CD4-positive, alpha-beta memory T cell (primary cell): ENCODE data around the gene MT1F. TPM values are rescaled to one million over a fixed set of nuclear protein-coding genes. Genes with fewer than 3 reads are reported as not detected.

Experiments used
- CTCF ChIA-PET: fragments of 350-600 bp; sonication (Branson Sonifier 250); formaldehyde crosslinking; loops from one replicate; lab custom pipeline; 2021; ENCODE audit warnings: inconsistent platforms; ENCODE audit not compliant: partially characterized antibody; lab: Charles Lee
- POLR2A ChIA-PET: fragments of 350-600 bp; sonication (Branson Sonifier 250); formaldehyde crosslinking; loops from one replicate; lab custom pipeline; 2021; ENCODE audit not compliant: partially characterized antibody; lab: Charles Lee
- DNase-seq, 5 donors: peaks; one replicate each; pipeline versions ENCODE4 v3.0.0 to v3.0.0-alpha.2; 2020 to 2022; ENCODE audit warnings: mixed read lengths in 1 of 5
- H3K27ac ChIP-seq: one replicate; pipeline ENCODE4 v1.7.0; 2013; ENCODE audit warnings: low read depth, low read length
- H3K27me3 ChIP-seq: 2 replicates; pipeline ENCODE4 v1.7.0; 2013; ENCODE audit warnings: mild to moderate bottlenecking, low read length, moderate library complexity; ENCODE audit not compliant: insufficient read depth
- H3K36me3 ChIP-seq: 2 replicates; pipeline ENCODE4 v1.7.0; 2013; ENCODE audit warnings: mild to moderate bottlenecking, low read length, moderate library complexity; ENCODE audit not compliant: insufficient read depth
- H3K4me1 ChIP-seq: 2 replicates; pipeline ENCODE4 v1.7.0; 2013; ENCODE audit warnings: mild to moderate bottlenecking, low read length, moderate library complexity; ENCODE audit not compliant: insufficient read depth
- H3K4me3 ChIP-seq, 2 donors: one replicate each; pipeline ENCODE4 v1.7.0; 2013; ENCODE audit warnings: low read length in 2 of 2, mild to moderate bottlenecking in 1 of 2
- H3K9me3 ChIP-seq, 2 donors: one replicate each; pipeline ENCODE4 v1.7.0; 2013; ENCODE audit warnings: low read length in 2 of 2, control low read depth in 1 of 2; ENCODE audit not compliant: control insufficient read depth in 1 of 2
- H3K27ac Mint-ChIP-seq, 7 donors: one replicate each; pipeline ENCODE4 v1.8.0; 2020 to 2021; ENCODE audit warnings: mixed read lengths in 7 of 7, mild to moderate bottlenecking in 6 of 7, inconsistent platforms in 3 of 7, moderate library complexity in 3 of 7
- H3K27me3 Mint-ChIP-seq, 2 donors: one replicate each; pipeline ENCODE4 v1.8.0; 2020 to 2021; ENCODE audit warnings: mixed read lengths in 2 of 2
- H3K36me3 Mint-ChIP-seq, 2 donors: one replicate each; pipeline ENCODE4 v1.8.0; 2020 to 2021; ENCODE audit warnings: mixed read lengths in 2 of 2, inconsistent platforms in 1 of 2, mild to moderate bottlenecking in 1 of 2
- H3K4me1 Mint-ChIP-seq, 4 donors: one replicate each; pipeline ENCODE4 v1.8.0; 2020 to 2021; ENCODE audit warnings: mixed read lengths in 4 of 4, mild to moderate bottlenecking in 1 of 4
- H3K4me3 Mint-ChIP-seq, 8 donors: one replicate each; pipeline ENCODE4 v1.8.0; 2020 to 2021; ENCODE audit warnings: mixed read lengths in 8 of 8, mild to moderate bottlenecking in 7 of 8, moderate library complexity in 6 of 8, inconsistent platforms in 3 of 8
- H3K9me3 Mint-ChIP-seq, 8 donors: one replicate each; pipeline ENCODE4 v1.8.0; 2020 to 2021; ENCODE audit warnings: mixed read lengths in 8 of 8, mild to moderate bottlenecking in 5 of 8, inconsistent platforms in 3 of 8, moderate library complexity in 1 of 8
- intact Hi-C: fragments of 100-400 bp; cut with micrococcal nuclease; formaldehyde crosslinking; loops from one replicate; pipeline ENCODE4 v1.15.1; 2023
- polyA plus RNA-seq, 2 donors: library from polyadenylated mRNA; unstranded; fragments of 300-500 nt; fragmentation: Illumina TruSeq; gene quantifications; one replicate each; pipeline ENCODE4 v1.2.3, GENCODE V29; 2021
- total RNA-seq, 2 experiments: library from RNA; stranded (reverse); gene quantifications; one replicate each; pipeline ENCODE4 v1.2.3, GENCODE V29; 2021

The MT1F gene
- total and polyA plus RNA-seq, 4 experiments from 2014 or later: 8.3 to 28.9 (median 12.5) TPM

DNA sequence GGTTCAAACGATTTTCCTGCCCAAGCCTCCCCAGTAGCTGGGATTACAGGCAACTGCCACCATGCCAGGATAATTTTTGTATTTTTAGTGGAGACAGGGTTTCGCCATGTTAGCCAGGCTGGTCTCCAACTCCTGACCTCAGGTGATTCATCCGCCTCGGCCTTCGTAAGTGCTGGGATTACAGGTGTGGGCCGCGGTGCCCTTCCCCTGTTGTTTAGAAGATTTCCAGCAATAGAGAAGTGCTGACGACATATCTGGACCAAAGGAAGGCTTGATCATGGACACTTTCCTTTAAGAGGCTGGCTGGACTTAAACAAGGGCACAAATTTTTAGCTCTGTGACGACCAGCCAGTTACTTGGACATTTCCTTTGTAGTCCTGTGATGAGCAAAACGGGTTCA, 26.6 kb upstream of the MT1F start:
- intact Hi-C loops: no loop called here
- Mint-ChIP-seq H3K36me3 (no peaks in the 10 kb centered on the region), H3K27ac (no peak overlapping the region), H3K4me1 (peaks cover 10 to 35% (median 19%) of the 10 kb centered on the region in 4 donors), H3K4me3 (peak overlapping the region in 2 of 8 donors; percentile 55 to 82), H3K9me3 (no peaks in the 10 kb centered on the region), H3K27me3 (peaks cover 37 to 63% of the 10 kb centered on the region in 2 donors)
- ChIA-PET CTCF (interaction anchor here (0.9 kb wide), 1 partner anchor 27 kb away, joined by 3 read pairs; no protein-coding TSS in a partner anchor), POLR2A (interaction anchor here (1.3 kb wide), 1 partner anchor 300 kb away, joined by 3 read pairs; no protein-coding TSS in a partner anchor)
- H3K27ac ChIP-seq: no peak overlapping the region
- no peaks in the 10 kb centered on the region for H3K36me3 ChIP-seq
- H3K27me3 ChIP-seq: peaks cover 37% of the 10 kb centered on the region
- peaks cover 26% of the 10 kb centered on the region for H3K4me1 ChIP-seq
- no peaks in the 10 kb centered on the region for H3K9me3 ChIP-seq
- H3K4me3 ChIP-seq: no peak overlapping the region
- DNase-seq: no peak

DNA sequence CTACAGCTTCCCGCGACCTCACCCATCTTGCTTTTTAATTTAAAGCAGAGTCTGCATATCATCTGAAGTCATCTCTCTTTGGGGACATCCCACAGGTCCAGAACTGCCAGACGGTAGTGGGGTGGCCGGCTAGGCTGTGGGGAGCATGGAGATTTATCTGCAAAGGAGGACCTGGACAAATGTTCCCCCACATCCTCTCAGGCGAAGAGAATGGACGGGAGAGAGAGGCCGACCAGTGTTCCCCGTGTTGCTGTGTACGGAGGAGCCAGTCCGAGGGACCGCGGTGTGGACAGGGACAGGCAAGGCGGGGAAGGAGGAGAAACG, 26.0 kb upstream of the MT1F start:
- intact Hi-C loops: no loop called here
- Histone ChIP-seq H3K9me3 (no peaks in the 10 kb centered on the region), H3K4me1 (peaks cover 24% of the 10 kb centered on the region), H3K4me3 (no peak overlapping the region), H3K27ac (no peak overlapping the region), H3K27me3 (peaks cover 35% of the 10 kb centered on the region), H3K36me3 (no peaks in the 10 kb centered on the region)
- no peak for DNase-seq
- POLR2A ChIA-PET: no interaction called here
- CTCF ChIA-PET: no interaction called here
- peaks cover 42 to 67% of the 10 kb centered on the region in 2 donors for H3K27me3 Mint-ChIP-seq
- H3K36me3 Mint-ChIP-seq: no peaks in the 10 kb centered on the region
- no peaks in the 10 kb centered on the region for H3K9me3 Mint-ChIP-seq
- no peak overlapping the region for H3K27ac Mint-ChIP-seq
- peaks cover 9 to 41% (median 17%) of the 10 kb centered on the region in 4 donors for H3K4me1 Mint-ChIP-seq
- H3K4me3 Mint-ChIP-seq: peak overlapping the region; percentile 24 to 82 (median 68)

DNA sequence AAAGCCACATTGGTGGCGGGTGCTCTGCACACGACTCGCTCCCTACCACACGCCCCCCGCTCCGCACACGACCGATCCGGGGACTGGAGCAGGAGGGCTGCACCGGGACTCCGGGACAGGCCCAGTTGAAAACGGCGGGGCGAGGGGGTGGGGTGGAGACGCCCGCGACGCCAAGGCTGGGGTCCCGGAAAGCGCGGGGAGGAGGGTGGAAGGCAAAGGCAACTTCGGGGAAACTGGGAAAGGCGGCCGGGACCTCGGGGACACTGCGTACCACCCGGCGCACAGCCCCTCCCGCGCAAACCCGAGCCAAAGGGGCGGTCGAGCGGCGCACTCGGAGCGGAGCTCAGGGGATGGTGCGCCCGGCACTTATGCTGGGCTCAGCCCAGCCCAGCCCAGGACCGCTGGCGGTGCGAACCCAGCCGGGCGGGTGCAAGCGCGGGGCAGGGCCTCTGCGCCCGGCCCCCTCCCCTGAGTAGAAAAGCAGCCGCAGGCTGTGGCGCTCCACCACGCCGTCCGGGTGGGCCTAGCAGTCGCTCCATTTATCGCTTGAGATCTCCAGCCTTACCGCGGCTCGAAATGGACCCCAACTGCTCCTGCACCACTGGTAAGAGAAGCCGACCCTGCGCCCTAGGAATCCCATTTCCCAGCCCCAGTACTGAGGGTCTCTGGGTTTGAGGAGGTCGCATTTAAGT, 25.5 kb upstream of the MT1F start, which contains the start of gene MT1M:
MT1M (plus strand) TSS at position 504 of the 692 bp plus-strand sequence; CDS start at position 577, 73 bp downstream.
- ChIA-PET CTCF (no interaction called here), POLR2A (no interaction called here)
- Histone ChIP-seq H3K27me3 (peaks cover 35% of the 10 kb centered on the region), H3K4me1 (peaks cover 24% of the 10 kb centered on the region), H3K36me3 (no peaks in the 10 kb centered on the region), H3K27ac (no peak within 1 kb of the TSS), H3K9me3 (no peaks in the 10 kb centered on the region), H3K4me3 (no peak within 1 kb of the TSS)
- H3K27me3 Mint-ChIP-seq: peaks cover 47 to 68% of the 10 kb centered on the region in 2 donors
- H3K4me1 Mint-ChIP-seq: peaks cover 9 to 46% (median 18%) of the 10 kb centered on the region in 4 donors
- H3K36me3 Mint-ChIP-seq: no peaks in the 10 kb centered on the region
- DNase-seq: no peak
- H3K27ac Mint-ChIP-seq: no peak within 1 kb of the TSS
- no peaks in the 10 kb centered on the region for H3K9me3 Mint-ChIP-seq
- H3K4me3 Mint-ChIP-seq: peak within 1 kb of the TSS; percentile 55 to 82 (median 70)
- intact Hi-C loops: no loop called here

DNA sequence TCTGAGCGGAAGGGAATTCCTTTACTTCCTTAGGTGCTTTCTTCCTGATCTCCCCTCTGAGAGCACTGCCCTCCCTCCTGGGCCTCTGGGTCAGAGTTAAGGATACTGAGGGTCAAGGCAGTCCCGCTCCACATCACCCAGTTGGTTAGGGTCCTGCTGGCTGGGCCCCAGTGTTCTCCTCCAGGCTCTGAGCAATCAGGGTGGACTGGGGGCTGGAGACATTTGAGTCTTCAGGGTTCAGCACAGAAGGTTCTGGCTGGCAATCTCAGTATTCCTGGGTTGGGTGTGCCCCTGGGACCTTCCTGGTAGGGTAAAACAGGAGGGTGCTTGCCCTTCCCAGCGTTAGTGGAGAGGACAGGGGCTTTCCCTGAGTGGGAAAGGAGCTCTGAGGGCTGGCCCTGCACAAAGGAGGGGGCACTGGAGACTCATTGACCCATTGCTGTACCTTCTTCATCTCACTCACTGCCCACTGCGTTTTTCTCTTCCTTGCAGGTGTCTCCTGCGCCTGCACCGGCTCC, 24.9 kb upstream of the MT1F start:
- POLR2A ChIA-PET: no interaction called here
- intact Hi-C loops: no loop called here
- no peak overlapping the region for H3K27ac Mint-ChIP-seq
- Histone ChIP-seq H3K4me3 (no peak overlapping the region), H3K27ac (no peak overlapping the region), H3K36me3 (no peaks in the 10 kb centered on the region), H3K4me1 (peaks cover 26% of the 10 kb centered on the region), H3K9me3 (no peaks in the 10 kb centered on the region), H3K27me3 (peaks cover 40% of the 10 kb centered on the region)
- no peaks in the 10 kb centered on the region for H3K9me3 Mint-ChIP-seq
- H3K27me3 Mint-ChIP-seq: peaks cover 51 to 74% of the 10 kb centered on the region in 2 donors
- peak overlapping the region in 7 of 8 donors; percentile 17 to 71 (median 55) for H3K4me3 Mint-ChIP-seq
- peaks cover 12 to 52% (median 21%) of the 10 kb centered on the region in 4 donors for H3K4me1 Mint-ChIP-seq
- CTCF ChIA-PET: interaction anchor here (0.9 to 1.2 kb wide), 2 partner anchors 9 to 11 kb away, joined by 3 read pairs; no protein-coding TSS in a partner anchor
- no peak for DNase-seq
- no peaks in the 10 kb centered on the region for H3K36me3 Mint-ChIP-seq

DNA sequence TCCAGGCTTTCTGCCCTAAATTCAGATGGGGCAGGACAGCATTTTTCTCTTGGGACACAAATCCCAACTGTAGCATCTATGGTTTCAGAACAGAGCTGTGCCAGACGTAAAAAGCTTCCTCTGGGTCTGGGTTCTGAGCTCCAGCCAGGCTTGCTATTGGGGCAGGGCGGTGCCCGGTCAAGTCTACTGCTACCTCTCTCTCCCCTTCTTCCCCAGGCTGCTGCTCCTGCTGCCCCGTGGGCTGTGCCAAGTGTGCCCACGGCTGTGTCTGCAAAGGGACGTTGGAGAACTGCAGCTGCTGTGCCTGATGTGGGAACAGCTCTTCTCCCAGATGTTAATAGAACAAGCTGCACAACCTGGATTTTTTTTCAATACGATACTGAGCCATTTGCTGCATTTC, 24.2 kb upstream of the MT1F start:
- no peaks in the 10 kb centered on the region for H3K9me3 ChIP-seq
- Mint-ChIP-seq H3K9me3 (no peaks in the 10 kb centered on the region), H3K36me3 (no peaks in the 10 kb centered on the region), H3K4me3 (peak overlapping the region in 2 of 8 donors; percentile 15 to 46), H3K4me1 (peaks cover 14 to 55% (median 24%) of the 10 kb centered on the region in 4 donors), H3K27me3 (peaks cover 55 to 75% of the 10 kb centered on the region in 2 donors), H3K27ac (peak overlapping the region in 1 of 7 donors; percentile 19)
- H3K27me3 ChIP-seq: peaks cover 46% of the 10 kb centered on the region
- DNase-seq: no peak
- no peaks in the 10 kb centered on the region for H3K36me3 ChIP-seq
- CTCF ChIA-PET: interaction anchor here (0.9 to 1.2 kb wide), 2 partner anchors 9 to 10 kb away, joined by 3 read pairs; no protein-coding TSS in a partner anchor
- POLR2A ChIA-PET: interaction anchor here (1.3 kb wide), 1 partner anchor 24 kb away, joined by 4 read pairs; the partner anchor contains the start of gene MT1F
- intact Hi-C loops: no loop called here
- no peak overlapping the region for H3K27ac ChIP-seq
- H3K4me3 ChIP-seq: no peak overlapping the region
- peaks cover 27% of the 10 kb centered on the region for H3K4me1 ChIP-seq

DNA sequence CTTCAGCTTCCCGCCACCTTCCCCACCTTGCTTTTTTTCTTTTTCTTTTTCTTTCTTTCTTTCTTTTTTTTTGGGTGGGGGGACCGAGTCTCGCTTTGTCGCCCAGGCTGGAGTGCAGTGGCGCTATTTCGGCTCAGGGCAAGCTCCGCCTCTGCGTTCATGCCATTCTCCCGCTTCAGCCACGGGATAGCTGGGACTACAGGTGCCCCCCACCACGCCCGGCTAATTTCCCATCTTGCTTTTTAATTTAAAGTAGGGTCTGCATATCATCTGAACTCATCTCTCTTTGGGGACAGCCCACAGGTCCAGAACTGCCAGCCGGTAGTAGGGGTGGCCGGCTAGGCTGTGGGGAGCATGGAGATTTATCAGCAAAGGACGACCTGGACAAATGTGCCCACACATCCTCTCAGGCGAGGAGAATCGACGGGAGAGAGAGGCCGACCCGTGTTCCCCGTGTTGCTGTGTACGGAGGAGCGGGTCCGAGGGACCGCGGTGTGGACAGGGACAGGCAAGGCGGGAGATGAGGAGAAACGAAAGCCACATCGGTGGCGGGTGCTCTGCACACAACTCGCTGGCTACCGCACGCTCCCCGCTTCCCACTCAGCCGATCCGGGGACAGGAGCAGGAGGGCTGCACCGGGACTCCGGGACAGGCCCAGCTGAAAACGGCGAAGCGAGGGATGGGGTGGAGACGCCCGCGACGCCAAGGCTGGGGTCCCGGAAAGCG, 22.9 kb upstream of the MT1F start:
- peak overlapping the region; percentile 43 to 81 (median 68) for H3K4me3 Mint-ChIP-seq
- H3K9me3 Mint-ChIP-seq: no peaks in the 10 kb centered on the region
- peaks cover 63 to 80% of the 10 kb centered on the region in 2 donors for H3K27me3 Mint-ChIP-seq
- no peaks in the 10 kb centered on the region for H3K9me3 ChIP-seq
- no peak overlapping the region for H3K4me3 ChIP-seq
- H3K36me3 ChIP-seq: no peaks in the 10 kb centered on the region
- peaks cover 15 to 55% (median 25%) of the 10 kb centered on the region in 4 donors for H3K4me1 Mint-ChIP-seq
- DNase-seq: no peak
- peak overlapping the region in 1 of 7 donors; percentile 22 for H3K27ac Mint-ChIP-seq
- ChIA-PET POLR2A (interaction anchor here (0.6 to 1.3 kb wide), 2 partner anchors 9 to 23 kb away, joined by 3 to 4 read pairs; partner anchors contain the start of gene MT1F), CTCF (interaction anchor here (1.0 kb wide), 1 partner anchor 11 kb away, joined by 3 read pairs; no protein-coding TSS in a partner anchor)
- peaks cover 27% of the 10 kb centered on the region for H3K4me1 ChIP-seq
- no peak overlapping the region for H3K27ac ChIP-seq
- peaks cover 57% of the 10 kb centered on the region for H3K27me3 ChIP-seq
- no peaks in the 10 kb centered on the region for H3K36me3 Mint-ChIP-seq
- intact Hi-C loops: no loop called here
